ENCODE results near the gene RTL1. TPM values are rescaled to one million over a fixed set of nuclear protein-coding genes. Genes with fewer than 3 reads are reported as not detected.
A peak's percentile ranks its signal among the peaks of the same experiment; 100 is the strongest.

Gene RTL1
- total and polyA plus RNA-seq, 11 donors: not detected

GRCh38 chr14:100871234-100872186, 32.0 kb downstream of the RTL1 start:
- Histone ChIP-seq H3K36me3 (no peaks in the 10 kb centered on the region), H3K27ac (no peak overlapping the region), H3K9me3 (no peaks in the 10 kb centered on the region), H3K4me3 (no peak overlapping the region), H3K27me3 (peaks cover 0 to 3% (median 0%) of the 10 kb centered on the region in 9 donors), H3K4me1 (no peaks in the 10 kb centered on the region)
- intact Hi-C loops (cut with DNase I): no loop called here
- 71 to 81% (median 74%) methylated on average over 16 of the region's 16 CpGs for WGBS, 4 donors
- DNase-seq (peak in 2 of 5 donors; percentile 20 to 24), ATAC-seq (peak in 3 of 4 donors; percentile 8 to 20 (median 15))
- TF ChIP-seq CTCF (IDR thresholded peaks at IDR 0.05) (no peak), POLR2A (IDR thresholded peaks at IDR 0.05) (no peak)

- H3K36me3 ChIP-seq: no peaks in the 10 kb centered on the region
- H3K4me1 ChIP-seq: no peaks in the 10 kb centered on the region
- H3K4me3 ChIP-seq: no peak overlapping the region
- H3K27me3 ChIP-seq: no peaks in the 10 kb centered on the region
- intact Hi-C loops (cut with DNase I): no loop called here
- H3K9me3 ChIP-seq: no peaks in the 10 kb centered on the region
- 86 to 88% (median 87%) methylated on average over 21 to 22 of the region's 24 CpGs for WGBS, 4 donors
- TF ChIP-seq POLR2A (IDR thresholded peaks at IDR 0.05) (no peak), CTCF (IDR thresholded peaks at IDR 0.05) (no peak)
- DNase-seq (peak in 3 of 5 donors; percentile 7 to 45 (median 13)), ATAC-seq (no peak)
- H3K27ac ChIP-seq: no peak overlapping the region
Observed at GRCh38 chr14:100868621-100869370, 34.7 kb downstream of the RTL1 start.

- H3K4me1 ChIP-seq: no peaks in the 10 kb centered on the region
- WGBS, 4 donors: 87 to 90% (median 87%) methylated on average over 11 to 13 of the region's 13 CpGs
- ATAC-seq: no peak
- H3K9me3 ChIP-seq: no peaks in the 10 kb centered on the region
- TF ChIP-seq POLR2A (IDR thresholded peaks at IDR 0.05): no peak
- TF ChIP-seq CTCF (IDR thresholded peaks at IDR 0.05): no peak
- peak in 3 of 5 donors; percentile 13 to 45 (median 13) for DNase-seq
- H3K27ac ChIP-seq: no peak overlapping the region
- intact Hi-C loops (cut with DNase I): no loop called here
- H3K27me3 ChIP-seq: no peaks in the 10 kb centered on the region
- no peaks in the 10 kb centered on the region for H3K36me3 ChIP-seq
- no peak overlapping the region for H3K4me3 ChIP-seq
Observed at GRCh38 chr14:100867631-100868315, 35.7 kb downstream of the RTL1 start.

Data from heart left ventricle (tissue), 16 donors.